D721Med (cell line): Measurements from ENCODE around the gene ATP5PF.
A peak's percentile ranks its signal among the peaks of the same experiment; 100 is the strongest.
"Not testable (repeated sequence)": the region's sequence is repeated elsewhere in the genome, so short reads cannot be mapped to it uniquely, and the experiment has no call there.

ENCODE experiments used
- DNase-seq: peaks from one replicate; pipeline ENCODE4 v3.0.0; 2011; ENCODE audit warnings: low spot score; ENCODE audit not compliant: insufficient read length
- FAIRE-seq: peaks from 2 replicates; lab custom pipeline; 2011; peaks lifted over from hg19 to GRCh38; lab: Jason Lieb, UNC
- TF ChIP-seq, protein P1 (sequence below): IDR thresholded peaks from 2 replicates; pipeline ENCODE4 v1.5.1; 2012; ENCODE audit warnings: mild to moderate bottlenecking, control low read depth; ENCODE audit not compliant: insufficient read depth; ENCODE audit errors: missing control alignments

Gene ATP5PF

DNA sequence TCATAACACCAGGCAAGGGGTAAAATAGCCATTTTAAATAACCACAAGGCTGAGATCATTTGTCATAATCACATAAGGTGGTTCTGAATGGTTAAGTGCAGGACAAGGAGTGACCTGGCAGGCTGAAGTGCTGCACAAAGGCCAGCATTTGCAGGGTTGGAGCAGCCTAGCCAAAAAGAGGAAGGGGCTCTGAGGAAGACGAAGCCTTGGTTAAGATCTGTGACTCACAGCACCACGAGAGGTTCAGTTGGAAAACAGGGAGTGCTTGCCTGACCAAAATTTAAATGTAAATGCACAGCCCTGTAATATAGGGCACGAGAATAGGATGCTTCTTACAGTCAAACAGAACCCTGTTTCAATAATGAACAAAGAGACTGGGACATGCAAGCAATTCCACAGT, 12.1 kb downstream of the ATP5PF start:
- DNase-seq (no peak), FAIRE-seq (no peak)
- TF ChIP-seq, protein P1, sequence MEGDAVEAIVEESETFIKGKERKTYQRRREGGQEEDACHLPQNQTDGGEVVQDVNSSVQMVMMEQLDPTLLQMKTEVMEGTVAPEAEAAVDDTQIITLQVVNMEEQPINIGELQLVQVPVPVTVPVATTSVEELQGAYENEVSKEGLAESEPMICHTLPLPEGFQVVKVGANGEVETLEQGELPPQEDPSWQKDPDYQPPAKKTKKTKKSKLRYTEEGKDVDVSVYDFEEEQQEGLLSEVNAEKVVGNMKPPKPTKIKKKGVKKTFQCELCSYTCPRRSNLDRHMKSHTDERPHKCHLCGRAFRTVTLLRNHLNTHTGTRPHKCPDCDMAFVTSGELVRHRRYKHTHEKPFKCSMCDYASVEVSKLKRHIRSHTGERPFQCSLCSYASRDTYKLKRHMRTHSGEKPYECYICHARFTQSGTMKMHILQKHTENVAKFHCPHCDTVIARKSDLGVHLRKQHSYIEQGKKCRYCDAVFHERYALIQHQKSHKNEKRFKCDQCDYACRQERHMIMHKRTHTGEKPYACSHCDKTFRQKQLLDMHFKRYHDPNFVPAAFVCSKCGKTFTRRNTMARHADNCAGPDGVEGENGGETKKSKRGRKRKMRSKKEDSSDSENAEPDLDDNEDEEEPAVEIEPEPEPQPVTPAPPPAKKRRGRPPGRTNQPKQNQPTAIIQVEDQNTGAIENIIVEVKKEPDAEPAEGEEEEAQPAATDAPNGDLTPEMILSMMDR, result no peak

DNA sequence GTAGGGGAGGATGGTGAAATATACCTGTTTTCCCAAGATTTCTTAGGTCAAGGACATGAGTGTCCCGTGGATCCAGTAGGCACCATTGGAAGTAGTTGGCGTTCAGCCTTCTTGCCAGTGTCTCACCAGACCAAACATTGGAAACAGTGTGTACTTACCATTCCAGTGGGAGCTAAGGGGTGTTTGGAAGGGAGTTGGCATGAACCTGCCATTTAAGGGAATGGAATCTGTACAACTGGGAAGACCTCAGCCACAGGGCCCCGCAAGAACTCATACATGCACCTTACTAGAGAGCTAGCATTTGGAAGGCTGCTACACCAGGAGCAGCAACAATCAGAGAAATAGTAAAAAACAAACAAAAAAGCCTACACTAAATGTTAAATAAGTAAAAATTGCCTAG, 12.7 kb downstream of the ATP5PF start:
- TF ChIP-seq, protein P1, result no peak
- DNase-seq, result no peak
- FAIRE-seq, result no peak

DNA sequence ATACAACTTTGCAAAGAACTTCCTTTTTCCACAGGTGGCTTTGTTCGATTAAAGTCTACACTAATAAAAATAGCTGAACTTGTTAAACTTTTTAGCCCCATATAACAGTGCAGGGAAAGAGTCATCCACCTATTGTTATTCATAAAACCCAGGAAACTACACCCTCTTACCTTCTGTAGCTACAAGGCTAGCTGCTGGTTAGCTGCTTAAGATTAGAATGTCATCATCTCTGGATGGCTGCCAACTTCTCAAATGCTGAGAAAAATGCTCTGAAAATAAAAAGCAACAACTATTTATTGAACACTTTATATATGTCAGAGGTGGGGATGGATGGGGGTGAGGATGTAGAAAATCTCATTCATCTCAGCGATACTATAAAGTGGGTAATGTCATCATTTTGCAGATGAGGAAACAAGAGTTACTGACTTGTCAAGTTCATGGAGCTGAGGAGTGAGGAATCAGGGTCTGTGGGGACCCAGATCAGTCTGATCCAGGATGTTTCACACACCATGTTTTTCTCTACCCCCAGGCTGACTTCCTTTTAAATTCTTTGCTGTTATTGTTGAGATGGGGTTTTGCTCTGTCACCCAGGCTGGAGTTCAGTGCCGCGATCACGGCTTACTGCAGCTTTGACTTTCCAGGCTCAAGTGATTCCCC, 17.1 kb downstream of the ATP5PF start:
- FAIRE-seq (no peak), DNase-seq (no peak)
- TF ChIP-seq, protein P1, result no peak

DNA sequence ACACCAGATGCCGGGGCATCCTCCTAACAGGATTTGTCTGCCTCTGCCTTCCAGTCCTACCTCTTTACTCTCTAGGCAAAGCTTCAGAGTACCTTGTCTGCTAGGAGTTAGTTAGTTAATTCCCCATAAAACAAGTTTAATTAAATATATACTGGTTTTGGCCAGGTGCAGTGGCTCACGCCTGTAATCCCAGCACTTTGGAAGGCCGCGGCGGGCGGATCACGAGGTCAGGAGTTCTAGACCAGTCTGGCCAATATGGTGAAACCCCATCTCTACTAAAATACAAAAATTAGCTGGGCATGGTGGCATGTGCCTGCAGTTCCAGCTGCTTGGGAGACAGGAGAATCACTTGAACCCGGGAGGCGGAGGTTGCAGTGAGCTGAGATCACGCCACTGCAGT, 20.6 kb downstream of the ATP5PF start:
- FAIRE-seq, DNase-seq: not testable (repeated sequence)

DNA sequence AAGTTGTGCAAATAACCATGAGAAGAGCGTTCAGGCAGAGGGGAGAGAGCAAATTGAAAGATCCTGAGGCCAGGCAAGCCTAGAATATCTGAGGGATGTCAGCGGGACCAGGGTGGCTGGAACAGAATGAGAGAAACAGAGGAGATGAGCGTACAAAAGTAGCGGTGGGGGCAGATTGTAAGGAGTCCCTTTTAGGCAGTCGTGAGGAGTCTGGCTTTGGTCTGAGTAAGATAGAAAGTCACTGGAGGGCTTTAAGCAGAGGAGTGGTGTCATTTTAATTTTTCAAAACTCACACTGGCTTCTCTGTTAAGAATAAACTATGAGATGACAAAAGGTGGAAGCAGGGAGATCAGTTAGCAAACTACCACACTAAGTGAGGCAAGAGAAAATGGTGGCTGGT, 24.2 kb downstream of the ATP5PF start:
- no peak for FAIRE-seq
- no peak for DNase-seq
- TF ChIP-seq, protein P1, result no peak

DNA sequence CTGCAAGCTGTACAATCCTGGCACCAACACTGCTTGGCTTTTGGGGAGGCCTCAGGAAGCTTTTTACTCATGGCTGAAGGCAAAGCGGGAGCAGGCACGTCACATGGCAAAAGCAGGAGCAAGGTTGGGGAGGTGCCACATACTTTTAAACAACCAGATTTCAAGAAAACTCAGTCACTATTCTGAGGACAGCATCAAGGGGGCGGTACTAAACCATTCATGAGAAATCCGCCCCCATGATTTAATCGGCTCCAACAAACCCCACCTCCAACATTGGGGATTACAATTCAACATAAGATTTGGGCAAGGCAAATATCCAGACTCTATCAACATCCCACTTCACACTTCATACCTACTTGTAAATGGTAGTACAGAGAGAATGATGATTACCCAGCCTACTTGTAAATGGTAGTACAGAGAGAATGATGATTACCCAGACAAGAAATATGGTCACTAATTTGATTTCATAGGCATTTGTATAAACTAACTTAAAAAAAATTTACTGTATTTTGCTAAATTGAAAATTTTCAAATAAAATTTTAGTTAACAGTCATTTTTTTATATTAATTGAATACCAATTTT, 24.9 kb downstream of the ATP5PF start:
- FAIRE-seq (no peak), DNase-seq (no peak)
- TF ChIP-seq, protein P1, result peak; percentile 26

DNA sequence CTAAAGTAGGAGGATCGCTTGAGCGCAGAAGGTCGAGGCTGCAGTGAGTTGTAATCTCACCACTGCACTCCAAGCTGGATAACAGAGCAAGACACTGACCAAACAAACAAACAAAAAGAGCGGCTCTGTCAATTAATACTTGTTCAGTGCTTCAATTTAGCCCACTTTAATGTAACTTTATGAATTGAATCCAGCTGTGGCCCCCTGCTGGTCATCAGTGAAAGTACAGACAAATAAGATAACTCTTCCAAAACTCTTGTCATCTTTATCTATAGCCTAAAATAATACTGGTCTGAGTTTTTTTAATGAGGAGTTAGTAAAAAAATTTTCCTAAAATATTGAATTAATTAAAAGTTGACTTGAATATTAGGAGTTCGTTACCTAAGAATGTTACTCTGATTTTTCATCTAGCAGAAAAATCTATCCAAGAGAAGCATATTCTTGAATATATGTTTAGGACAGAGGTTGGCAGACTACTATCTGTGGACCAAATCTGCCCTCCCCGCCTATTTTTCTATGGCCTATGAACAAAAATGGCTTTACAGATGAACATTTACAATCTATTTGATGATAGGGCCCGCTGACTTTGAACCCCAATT, 26.1 kb downstream of the ATP5PF start:
- TF ChIP-seq, protein P1, result peak; percentile 72
- FAIRE-seq, result no peak
- no peak for DNase-seq
